Measurements from ENCODE around the gene STPG1.

GRCh38 chr1:24388331-24388885, 25.2 kb downstream of the STPG1 start:
- no peak for TF ChIP-seq SP7 (tag by site-specific recombination; IDR thresholded peaks at IDR 0.05)
- no peak for TF ChIP-seq ZNF501 (tag by site-specific recombination; IDR thresholded peaks at IDR 0.05)
- no peak for TF ChIP-seq ZNF561 (tag by site-specific recombination; IDR thresholded peaks at IDR 0.05; ENCODE audit: borderline replicate concordance)
- no peak for TF ChIP-seq PATZ1 (tag by site-specific recombination; IDR thresholded peaks at IDR 0.05)
- TF ChIP-seq BCL6B (tag by site-specific recombination; IDR thresholded peaks at IDR 0.05): no peak
- TF ChIP-seq, protein P1, sequence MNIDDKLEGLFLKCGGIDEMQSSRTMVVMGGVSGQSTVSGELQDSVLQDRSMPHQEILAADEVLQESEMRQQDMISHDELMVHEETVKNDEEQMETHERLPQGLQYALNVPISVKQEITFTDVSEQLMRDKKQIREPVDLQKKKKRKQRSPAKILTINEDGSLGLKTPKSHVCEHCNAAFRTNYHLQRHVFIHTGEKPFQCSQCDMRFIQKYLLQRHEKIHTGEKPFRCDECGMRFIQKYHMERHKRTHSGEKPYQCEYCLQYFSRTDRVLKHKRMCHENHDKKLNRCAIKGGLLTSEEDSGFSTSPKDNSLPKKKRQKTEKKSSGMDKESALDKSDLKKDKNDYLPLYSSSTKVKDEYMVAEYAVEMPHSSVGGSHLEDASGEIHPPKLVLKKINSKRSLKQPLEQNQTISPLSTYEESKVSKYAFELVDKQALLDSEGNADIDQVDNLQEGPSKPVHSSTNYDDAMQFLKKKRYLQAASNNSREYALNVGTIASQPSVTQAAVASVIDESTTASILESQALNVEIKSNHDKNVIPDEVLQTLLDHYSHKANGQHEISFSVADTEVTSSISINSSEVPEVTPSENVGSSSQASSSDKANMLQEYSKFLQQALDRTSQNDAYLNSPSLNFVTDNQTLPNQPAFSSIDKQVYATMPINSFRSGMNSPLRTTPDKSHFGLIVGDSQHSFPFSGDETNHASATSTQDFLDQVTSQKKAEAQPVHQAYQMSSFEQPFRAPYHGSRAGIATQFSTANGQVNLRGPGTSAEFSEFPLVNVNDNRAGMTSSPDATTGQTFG (tag by site-specific recombination; IDR thresholded peaks at IDR 0.05; ENCODE audit: borderline replicate concordance): no peak
- no peak for TF ChIP-seq CTCF (tag by site-specific recombination; IDR thresholded peaks at IDR 0.05)
- TF ChIP-seq ZNF488 (tag by site-specific recombination; IDR thresholded peaks at IDR 0.05): no peak
- TF ChIP-seq ZSCAN18 (tag by site-specific recombination; IDR thresholded peaks at IDR 0.05): no peak
- TF ChIP-seq ZBTB49 (tag by site-specific recombination; IDR thresholded peaks at IDR 0.05; ENCODE audit: low read depth): no peak
- TF ChIP-seq ZNF223 (tag by site-specific recombination; IDR thresholded peaks at IDR 0.05): no peak
- no peak for TF ChIP-seq SP3 (tag by site-specific recombination; IDR thresholded peaks at IDR 0.05)
- TF ChIP-seq, protein P2, sequence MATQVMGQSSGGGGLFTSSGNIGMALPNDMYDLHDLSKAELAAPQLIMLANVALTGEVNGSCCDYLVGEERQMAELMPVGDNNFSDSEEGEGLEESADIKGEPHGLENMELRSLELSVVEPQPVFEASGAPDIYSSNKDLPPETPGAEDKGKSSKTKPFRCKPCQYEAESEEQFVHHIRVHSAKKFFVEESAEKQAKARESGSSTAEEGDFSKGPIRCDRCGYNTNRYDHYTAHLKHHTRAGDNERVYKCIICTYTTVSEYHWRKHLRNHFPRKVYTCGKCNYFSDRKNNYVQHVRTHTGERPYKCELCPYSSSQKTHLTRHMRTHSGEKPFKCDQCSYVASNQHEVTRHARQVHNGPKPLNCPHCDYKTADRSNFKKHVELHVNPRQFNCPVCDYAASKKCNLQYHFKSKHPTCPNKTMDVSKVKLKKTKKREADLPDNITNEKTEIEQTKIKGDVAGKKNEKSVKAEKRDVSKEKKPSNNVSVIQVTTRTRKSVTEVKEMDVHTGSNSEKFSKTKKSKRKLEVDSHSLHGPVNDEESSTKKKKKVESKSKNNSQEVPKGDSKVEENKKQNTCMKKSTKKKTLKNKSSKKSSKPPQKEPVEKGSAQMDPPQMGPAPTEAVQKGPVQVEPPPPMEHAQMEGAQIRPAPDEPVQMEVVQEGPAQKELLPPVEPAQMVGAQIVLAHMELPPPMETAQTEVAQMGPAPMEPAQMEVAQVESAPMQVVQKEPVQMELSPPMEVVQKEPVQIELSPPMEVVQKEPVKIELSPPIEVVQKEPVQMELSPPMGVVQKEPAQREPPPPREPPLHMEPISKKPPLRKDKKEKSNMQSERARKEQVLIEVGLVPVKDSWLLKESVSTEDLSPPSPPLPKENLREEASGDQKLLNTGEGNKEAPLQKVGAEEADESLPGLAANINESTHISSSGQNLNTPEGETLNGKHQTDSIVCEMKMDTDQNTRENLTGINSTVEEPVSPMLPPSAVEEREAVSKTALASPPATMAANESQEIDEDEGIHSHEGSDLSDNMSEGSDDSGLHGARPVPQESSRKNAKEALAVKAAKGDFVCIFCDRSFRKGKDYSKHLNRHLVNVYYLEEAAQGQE (tag by site-specific recombination; IDR thresholded peaks at IDR 0.05): no peak
- TF ChIP-seq SP2 (tag by site-specific recombination; IDR thresholded peaks at IDR 0.05): no peak

Measured in HEK293 (cell line).